GM08714 (cell line): Measurements from ENCODE around the gene CIROP.
A peak's percentile ranks its signal among the peaks of the same experiment; 100 is the strongest.

Experiments
- H3K4me3 ChIP-seq: fragments of 200-500 bp; sonication (Bioruptor generic); 2 replicates; pipeline ENCODE4 v1.5.1; 2014; ENCODE audit warnings: mild to moderate bottlenecking, low read length, inconsistent platforms
- ZNF274 ChIP-seq: IDR thresholded peaks from 2 replicates; pipeline ENCODE4 v1.6.1; 2012; ENCODE audit warnings: mild to moderate bottlenecking, low read depth, low read length

CIROP gene

GRCh38 chr14:23077962-23078361 lies 26.8 kb downstream of the CIROP start:
- no peak overlapping the region for H3K4me3 ChIP-seq
- TF ChIP-seq ZNF274: no peak

GRCh38 chr14:23076785-23077408 lies 27.9 kb downstream of the CIROP start:
- TF ChIP-seq ZNF274: no peak
- H3K4me3 ChIP-seq: no peak overlapping the region

DNA sequence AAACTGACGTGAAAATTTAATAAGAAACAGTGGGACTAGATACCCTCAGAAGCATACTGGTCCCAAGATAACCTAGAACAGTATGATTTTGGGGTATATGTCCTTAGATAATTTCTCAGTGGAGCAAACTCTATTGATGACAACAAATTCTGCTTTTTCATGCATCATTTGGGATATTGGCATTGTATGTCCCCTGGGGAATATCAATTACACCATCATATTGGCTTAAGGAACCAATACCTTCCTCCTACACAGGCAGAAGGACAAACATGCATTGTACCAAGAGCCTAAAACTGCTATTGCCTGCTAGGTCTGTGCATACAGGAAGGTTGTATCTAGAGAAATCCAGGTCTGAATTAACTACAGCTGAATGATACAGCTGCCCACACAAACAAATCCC lies 29.9 kb downstream of the CIROP start:
- no peak overlapping the region for H3K4me3 ChIP-seq
- no peak for TF ChIP-seq ZNF274

DNA sequence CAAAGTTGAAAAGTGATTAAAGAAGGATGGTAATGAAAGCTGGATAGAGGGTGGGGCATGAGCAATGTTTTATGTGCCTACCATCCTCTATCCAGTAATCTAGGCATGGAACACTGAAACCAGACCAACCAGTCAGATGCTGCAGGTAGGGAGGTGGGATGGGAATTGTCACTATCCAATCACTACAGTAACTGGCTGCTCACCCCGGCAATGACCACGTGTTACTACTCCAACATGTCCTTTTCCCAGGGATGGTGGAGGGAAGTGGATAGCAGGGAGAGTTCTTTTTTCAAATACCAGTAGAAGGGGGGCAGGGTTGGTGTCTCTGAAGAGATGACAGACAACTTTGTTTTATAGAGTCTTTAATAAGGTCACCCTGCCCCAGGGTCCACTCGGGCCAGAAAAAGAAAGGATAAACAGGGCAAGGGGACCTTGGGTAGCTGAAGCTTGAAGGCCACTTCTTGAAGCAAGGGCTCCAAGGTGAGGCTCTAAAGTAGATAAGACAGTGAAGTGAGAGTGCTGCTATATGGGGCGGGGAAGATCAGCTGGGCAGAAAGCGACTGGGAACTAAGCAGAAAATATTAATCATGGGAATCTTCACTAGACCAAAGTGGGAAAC lies 32.8 kb downstream of the CIROP start:
- no peak for TF ChIP-seq ZNF274
- H3K4me3 ChIP-seq: no peak overlapping the region; the same call in 1 of the 2 replicates

DNA sequence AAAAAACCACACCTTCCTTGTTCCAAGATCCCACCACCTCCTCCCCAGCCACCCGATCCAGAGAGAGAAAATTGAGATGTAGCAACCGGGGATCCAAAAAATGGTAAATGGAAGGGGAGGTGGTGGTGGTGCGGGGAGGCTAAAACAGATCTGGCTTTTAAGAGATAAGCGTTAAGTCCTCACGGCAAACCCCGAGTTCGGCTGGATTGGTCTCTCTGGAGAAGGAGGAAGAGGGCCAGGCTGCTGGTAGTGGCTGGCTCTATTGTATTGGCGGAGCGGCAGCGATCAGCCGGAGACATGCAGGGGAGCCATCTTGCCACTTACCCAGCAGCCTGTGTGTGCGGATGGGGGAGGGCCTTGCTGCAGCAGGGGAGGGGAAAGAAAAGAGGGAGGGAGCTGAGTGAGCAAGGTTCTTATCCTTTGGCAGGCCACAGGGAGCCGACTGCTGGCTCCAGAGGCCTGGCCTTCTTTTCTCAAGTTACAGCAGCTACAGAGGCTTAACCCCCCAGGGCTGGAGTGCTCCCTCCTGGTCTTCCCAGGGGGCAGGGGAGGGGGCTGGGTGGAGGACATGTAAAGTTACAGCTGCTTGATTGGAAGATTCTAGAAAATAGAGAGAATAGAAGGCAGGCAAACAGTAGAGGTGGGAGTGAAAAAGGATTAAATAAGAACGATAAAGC lies 33.4 kb downstream of the CIROP start:
- TF ChIP-seq ZNF274: no peak
- H3K4me3 ChIP-seq: peak overlapping the region; percentile 87

DNA sequence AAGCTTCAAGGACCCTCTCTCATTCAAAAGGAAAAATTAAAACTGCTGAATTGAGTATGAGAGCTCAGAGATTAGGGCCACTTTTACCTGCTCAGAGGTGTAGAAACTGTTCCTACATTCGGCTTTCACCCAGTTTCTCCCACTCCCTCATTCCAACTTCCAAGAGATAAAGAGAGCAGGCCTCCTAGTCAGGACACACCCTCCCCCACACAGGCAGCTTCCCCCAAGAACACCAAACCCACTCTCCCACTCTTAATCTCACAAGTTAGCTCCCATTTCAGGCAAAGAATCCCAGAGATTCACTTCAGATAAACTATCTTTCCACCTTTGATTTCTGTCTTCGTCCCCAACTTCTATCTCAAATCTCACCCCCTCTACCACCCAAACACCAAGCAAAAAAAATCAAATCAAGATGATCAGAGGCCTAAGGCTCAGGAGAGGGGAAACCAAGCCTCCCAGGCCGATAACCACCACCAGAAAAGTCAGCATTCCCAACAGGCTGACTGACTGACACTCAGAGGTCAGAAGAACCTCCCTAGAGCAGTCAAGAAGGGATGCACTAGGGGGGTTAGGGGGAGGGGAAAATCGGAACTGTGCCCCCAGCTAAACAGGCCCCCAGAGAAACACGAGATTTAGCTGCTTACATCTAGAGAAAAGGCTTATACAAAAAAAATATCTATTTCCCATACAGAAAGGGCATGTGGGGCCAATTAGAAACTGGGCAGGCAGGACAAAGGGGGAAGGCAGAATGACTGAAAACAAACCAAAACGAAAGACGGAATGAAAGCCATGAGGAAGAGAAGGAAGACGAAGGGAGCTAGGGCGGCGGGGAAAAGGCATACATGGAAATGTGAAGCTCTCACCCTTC lies 34.3 kb downstream of the CIROP start:
- no peak for TF ChIP-seq ZNF274
- H3K4me3 ChIP-seq: peak overlapping the region; percentile 87

GRCh38 chr14:23069413-23069806 lies 35.4 kb downstream of the CIROP start:
- no peak for TF ChIP-seq ZNF274
- H3K4me3 ChIP-seq: no peak overlapping the region

DNA sequence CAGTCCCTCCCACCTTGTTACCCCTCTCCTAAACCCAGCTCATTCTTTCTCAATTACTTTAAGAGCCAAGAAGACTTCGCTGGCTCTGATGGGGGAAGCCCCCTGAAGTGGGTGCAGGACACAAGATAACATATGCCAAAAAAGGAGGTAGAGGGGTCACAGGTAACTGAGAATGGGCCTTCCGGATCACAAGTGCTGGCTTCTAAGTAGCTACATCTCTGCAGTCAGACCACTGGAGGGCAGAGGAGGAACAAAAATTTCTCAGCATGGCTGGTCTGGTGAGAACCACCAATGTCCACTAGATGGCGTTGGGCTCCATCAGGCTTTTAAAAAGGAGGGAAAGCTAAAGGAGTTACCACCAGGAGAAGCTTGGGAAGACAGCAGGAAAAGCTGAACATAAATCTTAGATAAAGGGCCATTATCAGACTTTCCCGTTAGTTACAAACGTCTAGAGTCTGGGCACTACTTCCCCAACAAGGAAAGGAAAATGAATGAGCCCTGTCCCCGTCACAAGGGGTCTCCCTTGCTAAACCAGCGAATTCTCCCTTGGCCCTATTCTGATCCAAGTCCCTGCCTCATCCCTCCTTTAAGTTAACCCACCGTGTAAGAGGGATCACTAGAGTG lies 35.9 kb downstream of the CIROP start:
- no peak overlapping the region for H3K4me3 ChIP-seq
- no peak for TF ChIP-seq ZNF274

DNA sequence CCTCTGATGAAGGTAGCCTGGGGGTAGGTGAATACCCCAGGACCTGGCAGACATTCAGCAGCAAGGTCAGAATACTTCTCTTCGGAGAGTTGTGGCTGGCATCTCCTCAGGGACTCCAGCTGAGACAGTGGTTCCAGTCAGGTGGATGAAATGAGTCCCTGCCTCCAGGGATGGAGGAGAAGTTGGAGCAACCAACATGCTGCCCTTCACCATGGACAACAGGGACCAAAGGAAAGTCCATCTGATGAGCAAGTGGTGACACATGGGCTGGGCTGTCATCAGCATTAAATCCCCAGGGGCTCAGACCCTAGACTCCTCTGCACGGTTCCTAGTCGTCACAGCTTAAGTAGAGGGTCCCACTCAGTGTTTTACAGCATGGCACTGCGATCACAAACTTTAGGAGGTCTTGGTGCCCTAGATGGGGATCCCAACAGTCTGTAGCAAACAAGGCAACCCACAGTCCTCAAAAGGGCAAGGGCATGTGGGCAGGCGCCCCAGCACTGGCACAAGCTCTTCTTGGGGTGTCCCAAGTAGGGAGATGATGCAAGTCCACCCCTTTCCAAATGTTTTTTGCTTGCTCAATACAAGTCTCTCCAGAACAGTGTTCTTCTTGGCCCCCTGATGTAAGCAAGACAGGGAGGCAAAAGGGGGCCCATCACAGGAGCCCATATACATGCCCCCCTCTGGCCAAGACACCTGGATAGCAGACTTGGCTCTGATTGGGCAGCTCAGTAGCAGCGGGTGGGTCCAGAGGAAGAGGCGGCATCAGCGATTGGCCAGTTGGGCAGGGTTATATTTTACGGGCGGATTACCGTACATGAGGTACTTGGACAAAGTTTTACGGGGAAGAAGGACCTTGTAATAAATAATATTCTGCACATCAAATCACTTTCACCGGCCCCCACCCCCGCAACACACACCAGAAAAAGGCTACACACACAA lies 36.7 kb downstream of the CIROP start:
- no peak for TF ChIP-seq ZNF274

DNA sequence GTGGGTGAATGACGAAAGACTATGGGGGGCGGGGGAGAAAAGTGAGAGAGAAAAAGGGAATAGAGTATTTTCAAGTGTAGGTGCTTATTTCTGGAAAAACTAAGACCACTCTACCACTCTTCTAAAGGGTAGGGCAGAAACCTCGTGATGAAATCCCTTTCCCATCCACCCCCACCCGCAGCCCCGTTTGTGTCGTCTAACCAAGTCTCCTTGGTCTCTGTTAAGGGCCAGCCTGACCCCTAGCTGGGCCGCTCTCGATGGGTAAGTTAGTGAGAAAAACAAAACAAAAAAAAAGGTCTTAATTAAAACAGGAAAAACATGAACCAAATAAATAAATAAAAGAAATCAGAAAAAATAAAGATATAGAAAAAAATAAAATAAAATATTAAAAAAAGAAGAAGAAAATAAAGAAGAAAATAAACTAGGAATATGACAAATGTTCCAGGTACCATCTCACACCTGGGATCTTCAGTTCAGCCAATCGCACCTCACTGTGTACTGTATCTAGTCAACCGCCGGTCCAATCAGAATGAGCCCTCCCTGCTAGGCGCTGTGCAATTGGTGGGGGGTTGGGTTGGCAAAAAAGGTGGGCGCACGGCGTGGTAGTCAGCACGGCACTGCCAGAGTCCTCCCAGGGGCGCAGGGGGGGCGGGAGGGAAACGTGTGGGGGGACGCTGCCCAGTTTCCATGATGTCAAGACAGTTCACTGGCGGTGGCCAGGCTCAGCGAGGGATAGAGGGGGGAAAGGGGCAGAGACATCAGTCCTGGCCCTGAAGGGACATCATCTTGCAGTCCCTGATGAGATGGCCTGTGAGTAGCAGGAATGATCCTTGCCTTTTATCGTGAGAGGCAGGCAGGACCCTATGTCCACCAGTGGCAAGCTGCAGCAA lies 37.7 kb downstream of the CIROP start:
- no peak overlapping the region for H3K4me3 ChIP-seq
- no peak for TF ChIP-seq ZNF274

More for the DNA sequence above, 36.7 kb downstream of the CIROP start:
- H3K4me3 ChIP-seq: no peak overlapping the region

GRCh38 chr14:23066368-23066767 lies 38.4 kb downstream of the CIROP start:
- TF ChIP-seq ZNF274: no peak
- H3K4me3 ChIP-seq: no peak overlapping the region

DNA sequence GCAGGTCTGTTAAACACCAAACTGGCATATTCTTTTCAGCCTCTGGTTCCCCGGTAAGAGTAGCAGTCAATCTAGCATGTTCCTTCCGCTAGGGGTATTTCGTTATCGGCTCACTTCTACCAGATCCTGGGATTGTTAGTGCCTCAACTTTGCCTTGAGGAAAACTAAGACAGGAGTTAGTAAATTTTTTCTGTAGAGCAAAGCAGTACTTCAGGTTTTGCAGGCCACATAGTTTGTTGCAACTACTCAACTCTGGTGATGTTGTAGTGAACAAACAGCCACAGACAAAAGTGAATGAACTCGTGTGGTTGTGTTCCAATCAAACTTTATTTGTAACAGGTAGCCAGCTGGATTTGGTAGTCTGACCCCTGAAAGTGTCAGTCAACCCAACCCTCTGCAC lies 41.2 kb downstream of the CIROP start:
- H3K4me3 ChIP-seq: no peak overlapping the region
- TF ChIP-seq ZNF274: no peak

DNA sequence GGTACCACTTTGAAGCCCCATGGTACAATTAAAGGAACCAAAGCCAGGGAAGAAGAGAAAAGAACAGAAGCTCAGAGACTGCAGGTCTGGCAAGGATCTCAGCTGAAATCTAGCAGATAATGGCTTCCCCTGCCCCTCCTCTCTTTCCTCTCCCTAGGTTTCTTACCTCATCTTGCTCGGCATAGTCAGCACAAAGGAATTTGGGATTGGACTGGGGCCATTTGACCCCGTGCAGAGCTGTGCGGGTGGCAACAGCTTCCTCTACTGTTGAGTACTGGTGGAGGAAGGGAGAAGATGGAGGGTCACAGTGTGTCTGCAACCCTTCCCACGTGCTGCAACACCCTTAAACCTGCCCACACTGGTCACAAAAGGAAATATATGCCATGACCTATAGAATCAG lies 42.8 kb downstream of the CIROP start:
- H3K4me3 ChIP-seq: no peak overlapping the region
- TF ChIP-seq ZNF274: no peak
